GM19035 (cell line): ENCODE data around the gene DIPK1B.

Experiments used
- ATAC-seq: cut with Tn5 transposase; IDR thresholded peaks from one replicate; pipeline ENCODE4 v1.9.1; 2021; ENCODE audit not compliant: unreplicated experiment

DIPK1B gene

GRCh38 chr9:136673088-136673974 lies 39.0 kb upstream of the DIPK1B start:
- ATAC-seq = no peak

DNA sequence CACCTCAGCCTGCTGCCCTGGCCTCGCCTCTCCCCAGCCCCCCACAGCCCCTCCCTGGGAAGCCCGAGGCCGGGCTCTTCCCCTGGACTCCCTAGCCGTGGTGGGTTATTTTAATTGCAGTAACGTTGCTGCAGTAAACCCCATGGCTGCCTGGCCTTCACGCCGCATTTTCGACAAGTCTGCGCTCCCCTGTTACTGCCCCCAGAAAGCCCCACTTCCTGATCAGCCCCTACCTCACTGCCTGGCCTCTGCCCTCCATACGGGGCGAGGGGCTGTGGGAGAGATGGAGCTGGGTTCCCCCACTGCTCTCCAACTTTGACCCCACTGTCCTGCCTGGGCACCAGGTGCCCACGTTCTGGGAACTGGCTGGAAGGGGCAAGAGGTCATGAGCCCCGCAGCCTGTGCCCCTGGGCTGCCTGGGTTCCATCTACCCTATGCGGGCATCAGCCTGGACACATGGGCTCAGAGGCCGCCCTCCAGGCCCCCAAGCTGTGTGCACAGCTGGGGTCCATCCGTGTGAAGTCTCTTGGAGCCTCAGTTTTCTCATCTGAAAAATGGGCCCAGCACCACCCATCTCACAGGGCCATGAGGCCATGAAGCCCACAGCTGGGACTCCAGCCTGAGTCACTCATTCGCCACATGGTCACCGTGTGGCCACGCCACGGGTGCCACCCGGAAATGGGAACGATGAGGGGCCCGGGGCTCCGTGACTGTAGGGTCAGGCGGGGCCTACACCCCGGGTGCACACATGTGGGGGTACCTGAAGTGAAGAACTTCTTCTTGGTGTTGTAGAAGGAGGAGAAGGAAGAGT lies 38.2 kb upstream of the DIPK1B start:
- no peak for ATAC-seq

- no peak for ATAC-seq
Observed at GRCh38 chr9:136674786-136675349, 37.5 kb upstream of the DIPK1B start.

DNA sequence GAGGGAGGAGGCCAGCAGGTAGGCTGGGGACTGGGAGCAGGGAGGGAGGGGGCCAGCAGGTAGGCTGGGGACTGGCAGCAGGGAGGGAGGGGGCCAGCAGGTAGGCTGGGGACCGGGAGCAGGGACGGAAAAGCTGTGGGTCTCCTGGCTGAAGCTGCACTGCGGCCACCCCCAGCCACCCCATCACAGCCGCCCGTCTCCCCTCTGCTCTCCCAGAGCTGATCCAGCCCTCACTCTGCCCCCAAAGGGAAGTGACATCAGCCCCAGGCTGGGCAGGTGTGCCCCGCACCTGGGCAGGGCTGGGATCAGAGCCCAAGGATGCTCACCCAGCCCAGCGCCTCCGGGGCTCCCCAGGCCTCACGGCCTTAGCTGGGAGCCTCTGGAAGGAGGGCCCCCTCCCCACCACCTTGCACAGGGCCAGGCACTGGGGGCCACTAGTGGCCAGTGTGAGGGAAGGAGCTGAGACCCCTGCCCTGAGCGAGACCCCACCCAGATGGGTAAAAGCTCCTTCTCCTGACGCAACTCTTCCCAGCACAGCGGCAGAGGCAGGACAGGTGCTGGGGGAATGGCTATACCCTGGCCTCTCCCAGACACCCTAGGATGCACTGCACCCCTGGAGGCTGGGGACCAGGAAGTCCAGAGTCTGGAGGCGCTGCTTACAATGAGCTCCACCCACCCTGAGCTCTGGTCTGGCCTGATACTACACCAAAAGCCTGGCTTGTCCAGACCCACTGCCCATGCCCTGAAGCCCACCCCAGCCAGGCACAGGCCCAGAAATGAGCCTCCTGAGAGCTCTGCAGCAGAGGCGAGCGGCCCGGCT lies 36.7 kb upstream of the DIPK1B start:
- no peak for ATAC-seq

DNA sequence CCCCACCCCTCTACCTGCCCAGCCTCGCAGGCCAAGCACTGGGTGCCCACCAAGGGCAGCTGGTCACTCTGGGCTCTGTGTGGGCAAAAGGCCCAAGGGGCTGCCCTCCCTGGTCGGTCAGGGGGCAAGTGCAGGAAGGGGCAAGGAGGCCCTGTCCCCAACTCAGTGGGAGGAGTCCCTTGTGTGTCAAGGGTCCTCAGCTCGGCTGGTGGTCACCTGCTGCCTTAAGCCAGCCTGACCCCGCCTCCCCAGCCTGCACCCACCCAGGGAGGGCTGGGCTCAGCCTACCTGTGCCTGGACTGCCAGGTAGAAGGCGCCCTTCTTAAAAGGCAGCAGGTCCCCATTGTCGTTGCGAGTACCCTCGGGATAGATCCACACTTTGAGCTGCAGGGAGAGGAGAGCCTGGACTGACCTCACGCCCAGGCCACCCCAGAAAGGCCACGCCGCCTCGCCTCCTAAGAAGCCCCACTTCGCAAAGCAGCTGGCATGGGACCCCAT lies 36.0 kb upstream of the DIPK1B start:
- ATAC-seq = no peak

DNA sequence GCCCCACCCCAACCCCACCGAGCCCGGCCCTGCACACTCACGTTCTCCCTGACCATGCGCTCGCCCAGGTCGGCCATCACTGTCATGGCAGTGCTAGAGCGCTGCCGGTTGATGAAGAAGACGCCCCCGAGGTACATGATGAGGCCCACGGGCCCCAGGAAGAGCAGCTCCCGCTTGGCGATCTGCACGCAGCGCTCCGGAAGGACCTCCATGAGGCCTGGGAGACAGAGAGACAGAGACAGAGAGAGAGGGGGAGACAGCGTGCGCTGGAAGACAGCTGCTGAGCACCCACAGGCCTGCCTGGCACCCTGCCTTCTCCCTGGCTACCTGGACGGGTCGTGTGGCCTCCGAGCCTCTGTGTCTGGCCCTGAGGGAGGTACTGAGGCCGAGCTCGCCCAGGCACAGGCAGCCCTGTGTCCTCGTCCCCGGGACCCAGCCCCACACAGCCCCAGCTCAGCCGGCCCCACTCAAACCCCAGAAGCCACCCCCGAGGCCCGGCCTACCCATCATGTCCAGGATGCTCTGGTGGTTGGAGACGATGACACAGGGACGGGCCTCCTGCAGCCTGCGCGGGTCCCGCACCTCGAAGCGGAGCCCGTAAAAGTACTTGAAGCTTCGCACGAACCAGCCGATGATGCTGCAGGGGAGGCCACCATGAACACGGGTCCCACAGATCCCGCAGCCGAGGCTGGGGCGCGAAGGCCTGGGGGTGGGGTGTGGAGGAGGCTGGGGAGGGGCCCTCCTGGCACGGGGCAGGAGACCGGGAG lies 35.3 kb upstream of the DIPK1B start:
- no peak for ATAC-seq

DNA sequence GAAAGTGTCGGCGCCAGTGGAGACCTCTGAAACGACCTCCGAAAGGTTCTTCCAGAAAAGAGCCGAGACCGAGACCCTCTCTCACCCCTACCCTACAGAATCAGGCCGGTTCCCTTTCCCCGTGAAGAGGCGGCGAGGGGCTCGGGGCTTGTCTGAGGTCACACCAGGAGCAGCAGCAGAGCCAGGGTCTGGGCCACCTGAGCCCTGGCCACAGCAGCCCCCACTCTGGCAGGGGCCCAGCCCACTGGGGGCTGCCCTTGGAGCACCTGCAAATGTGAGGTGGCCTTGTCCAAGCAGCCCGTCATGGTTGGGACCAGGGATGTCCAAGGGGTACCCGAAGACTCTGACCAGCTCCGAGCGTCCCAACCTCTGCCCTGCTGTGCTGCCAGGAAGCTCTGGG lies 34.3 kb upstream of the DIPK1B start:
- ATAC-seq = no peak

- ATAC-seq = no peak
Observed at GRCh38 chr9:136678624-136679023, 33.7 kb upstream of the DIPK1B start.

DNA sequence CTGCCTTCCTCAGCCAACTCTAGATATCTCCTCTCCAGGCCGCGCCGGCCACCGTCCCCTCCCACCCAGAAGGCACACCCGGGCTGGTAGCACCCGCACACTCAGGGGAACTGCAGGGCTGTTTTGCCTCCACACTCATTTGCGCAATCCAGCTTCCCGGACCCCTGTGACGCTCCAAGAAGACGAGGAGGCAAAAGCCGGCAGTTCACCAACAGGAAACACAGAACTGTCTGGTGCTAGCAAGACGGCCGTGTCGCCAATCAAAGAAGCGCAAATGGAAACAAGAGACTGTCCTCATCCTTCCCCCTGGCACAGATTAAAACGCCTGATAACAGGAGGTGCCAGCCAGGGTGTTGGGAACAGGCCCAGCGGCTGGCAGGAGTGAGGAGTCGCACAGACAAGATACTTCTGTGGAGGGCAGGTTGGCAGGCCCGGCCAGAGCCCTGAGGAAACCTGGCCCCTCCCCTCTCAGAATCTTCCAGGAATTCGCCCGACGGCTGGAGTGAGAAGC lies 32.9 kb upstream of the DIPK1B start:
- no peak for ATAC-seq

GRCh38 chr9:136681029-136681428 lies 31.3 kb upstream of the DIPK1B start:
- no peak for ATAC-seq

DNA sequence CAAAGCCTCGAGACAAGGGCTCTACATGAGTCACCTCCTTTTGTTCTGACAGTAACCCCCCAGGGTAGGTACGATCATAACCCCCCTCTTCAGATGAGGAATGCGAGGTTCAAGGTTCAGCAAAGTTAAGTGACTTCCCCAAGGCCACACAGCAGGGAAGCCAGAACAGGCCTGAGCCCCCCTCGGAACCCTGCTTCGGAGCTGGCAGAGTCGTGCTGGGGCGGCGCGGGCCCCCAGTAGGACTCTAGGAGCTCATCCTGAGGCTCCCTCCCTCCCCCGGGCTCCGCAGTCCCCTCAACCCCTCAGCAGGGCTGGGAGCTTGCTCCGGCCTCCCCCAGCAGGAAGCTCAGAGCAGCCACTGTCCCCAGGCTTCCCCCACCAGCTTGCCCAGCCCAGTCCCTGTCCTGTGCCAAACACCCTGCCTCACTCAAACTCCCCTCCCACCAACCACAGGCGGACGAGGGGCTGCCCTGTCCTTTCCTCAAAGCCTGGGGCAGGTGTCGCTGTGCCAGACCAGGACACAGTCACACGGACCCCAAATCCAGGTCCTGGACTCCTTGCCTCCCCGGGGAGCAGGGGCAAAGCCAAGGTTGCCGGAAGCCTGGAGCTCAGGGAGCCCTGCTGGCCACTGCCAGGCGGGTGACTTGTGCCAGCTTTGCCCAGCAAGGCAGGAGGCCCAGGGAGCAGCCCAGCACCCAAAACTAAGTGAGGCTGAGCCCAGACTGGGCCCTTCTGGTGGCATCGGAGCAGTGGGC lies 30.2 kb upstream of the DIPK1B start:
- no peak for ATAC-seq

DNA sequence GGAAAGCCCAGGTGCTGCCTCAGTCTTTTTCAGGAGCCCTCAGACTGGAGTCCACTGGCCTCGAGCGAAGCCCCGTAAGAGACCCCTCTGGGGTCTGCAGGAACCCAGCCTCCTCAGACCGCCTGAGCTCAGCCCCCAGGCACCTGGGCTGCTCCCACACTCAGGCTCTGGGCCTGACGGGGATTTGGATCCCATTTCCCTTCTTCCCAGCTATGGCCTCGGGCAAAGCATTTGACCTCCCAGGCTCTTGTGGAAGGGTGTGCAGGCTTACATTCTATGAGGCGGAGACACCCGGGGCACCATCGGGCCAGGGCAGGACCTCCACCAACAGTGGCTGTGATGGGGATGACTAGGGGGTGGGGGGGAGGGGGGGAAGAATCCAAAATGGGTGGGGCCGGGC lies 29.7 kb upstream of the DIPK1B start:
- ATAC-seq = no peak

DNA sequence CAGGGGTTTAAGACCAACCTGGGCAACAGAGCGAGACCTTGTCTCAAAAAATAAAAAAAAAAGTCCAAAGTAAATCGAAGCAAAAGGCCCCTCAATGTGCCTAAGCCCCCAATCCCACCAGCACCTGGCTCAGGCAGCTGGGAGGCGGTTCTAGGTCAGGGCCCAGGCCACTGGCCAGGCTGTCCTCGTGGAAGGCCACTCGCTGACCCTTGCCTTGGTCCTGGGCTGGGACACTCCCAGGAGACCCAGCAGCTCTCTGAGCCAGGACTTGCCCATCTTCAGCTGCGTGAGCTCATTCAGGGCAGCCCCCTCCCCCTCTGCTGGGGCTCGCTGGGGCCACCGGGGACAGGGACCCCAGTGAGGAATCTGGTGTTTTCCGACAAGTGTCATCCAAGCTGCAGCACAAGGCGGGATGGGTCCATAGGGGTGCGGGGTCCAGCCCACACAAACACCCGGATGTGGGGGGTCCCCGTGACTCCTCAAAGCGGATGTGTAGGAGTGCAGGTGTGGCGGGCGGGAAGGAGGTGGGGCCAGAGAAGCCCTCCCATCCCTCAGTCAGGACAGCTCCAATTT lies 29.1 kb upstream of the DIPK1B start:
- no peak for ATAC-seq

DNA sequence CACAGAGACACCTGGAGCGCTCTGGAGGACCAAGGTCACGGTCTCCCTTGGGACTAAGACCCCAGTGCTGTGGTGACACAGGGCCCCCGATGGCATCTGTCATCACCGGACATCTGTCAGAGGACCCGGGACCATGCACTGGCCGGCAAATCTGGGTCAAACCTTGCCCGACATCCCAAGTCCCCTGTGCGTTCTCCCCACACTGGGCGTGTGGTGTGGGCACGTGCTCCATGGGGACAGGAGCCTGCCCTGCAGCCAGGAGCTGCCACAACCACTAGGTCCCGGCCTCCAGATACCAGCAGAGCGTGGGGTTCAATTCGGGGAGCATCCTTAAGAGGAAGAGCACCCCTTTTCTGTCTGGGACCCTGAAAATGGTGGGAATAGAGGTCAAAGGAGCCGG lies 28.6 kb upstream of the DIPK1B start:
- no peak for ATAC-seq

DNA sequence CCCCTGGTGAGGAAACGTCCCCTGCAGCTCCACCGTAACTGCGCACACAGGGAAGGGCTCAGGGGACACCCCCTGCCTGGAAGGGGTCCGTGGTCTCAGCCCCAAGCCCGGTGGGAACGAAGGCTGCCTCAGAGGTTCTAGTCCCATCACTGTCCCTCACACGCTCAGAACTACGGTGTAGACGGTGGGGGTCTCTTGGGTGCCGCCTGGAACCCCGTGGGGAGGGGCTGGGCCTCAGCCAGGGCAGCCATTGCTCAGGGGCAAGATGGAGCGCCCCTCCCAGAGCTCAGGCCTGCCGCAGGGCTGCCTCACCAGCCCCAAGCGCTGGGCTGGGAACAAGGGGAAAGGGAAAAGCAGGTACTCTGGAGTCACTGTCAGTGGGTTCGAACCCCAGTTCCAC lies 28.0 kb upstream of the DIPK1B start:
- no peak for ATAC-seq

DNA sequence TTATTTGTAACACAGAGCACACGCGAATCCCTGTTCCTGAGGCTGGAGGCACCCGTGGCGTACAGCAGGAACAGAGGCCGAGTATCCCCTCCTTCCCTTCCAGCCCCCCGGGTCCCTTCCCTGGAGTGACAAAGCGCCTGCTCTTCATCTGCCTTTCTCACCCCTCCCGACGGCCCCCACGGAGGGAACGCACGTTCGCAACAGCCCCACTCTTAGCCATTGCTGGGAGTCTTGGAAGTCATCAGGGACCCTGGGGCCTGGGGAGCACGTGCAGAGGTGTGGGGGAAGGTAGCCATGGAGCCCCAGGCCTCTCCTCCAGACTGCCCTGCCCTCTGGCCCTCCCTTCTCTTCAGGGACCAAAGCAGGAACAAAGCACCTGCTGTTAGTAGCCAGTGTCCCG lies 27.6 kb upstream of the DIPK1B start:
- ATAC-seq = no peak

DNA sequence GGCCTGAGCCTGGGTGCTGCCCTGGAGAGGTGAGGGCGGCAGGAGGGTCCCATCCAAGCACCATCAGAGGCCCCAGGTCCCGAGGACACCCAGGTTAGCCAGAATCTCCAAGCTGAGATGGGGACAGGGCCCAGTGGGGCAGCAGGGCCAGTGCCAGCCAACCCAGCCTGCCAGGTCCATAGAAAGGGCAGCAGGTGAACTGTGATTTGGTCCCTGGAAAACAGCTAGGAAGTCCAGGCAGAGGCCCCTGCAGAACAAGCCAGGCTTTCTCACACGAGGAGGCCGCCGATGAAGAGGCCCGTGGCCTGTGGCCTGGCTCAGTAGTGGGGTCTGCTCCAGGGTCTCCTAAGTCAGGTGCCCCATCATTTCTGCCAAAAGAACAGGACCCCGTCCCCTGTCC lies 27.2 kb upstream of the DIPK1B start:
- no peak for ATAC-seq

- ATAC-seq = no peak
Observed at GRCh38 chr9:136685790-136686533, 26.4 kb upstream of the DIPK1B start.
